AG04449 (cell line): ENCODE data around the gene MICB.

Experiments
- CTCF ChIA-PET: fragments of 350-600 bp; formaldehyde crosslinking; extraction: SDS; loops from one replicate; lab custom pipeline; 2021; ENCODE audit warnings: antibody characterized with exemption; lab: Yijun Ruan, JAX
- POLR2A ChIA-PET: fragments of 400-600, 350-600 bp; formaldehyde crosslinking; extraction: SDS; loops from one replicate; lab custom pipeline; 2020; ENCODE audit warnings: antibody characterized with exemption, inconsistent platforms; lab: Yijun Ruan, JAX
- DNase-seq: peaks from one replicate; pipeline ENCODE4 v3.0.0-alpha.2; 2010; ENCODE audit warnings: low read depth, low spot score
- H3K4me3 ChIP-seq: 2 replicates; pipeline ENCODE4 v1.5.1; 2011; ENCODE audit warnings: low read depth, mild to moderate bottlenecking, control low read depth, low read length
- CTCF ChIP-seq: IDR thresholded peaks from one replicate; pipeline ENCODE4 v1.5.1; 2011; ENCODE audit warnings: mild to moderate bottlenecking, moderate library complexity, low read length, control low read depth, inconsistent platforms; ENCODE audit not compliant: insufficient read depth; ENCODE audit errors: missing control alignments

MICB gene

GRCh38 chr6:31466466-31466865, 31.5 kb upstream of the MICB start:
- no peak for DNase-seq
- no peak overlapping the region for H3K4me3 ChIP-seq
- POLR2A ChIA-PET, result no interaction called here
- CTCF ChIA-PET, result no interaction called here
- no peak for TF ChIP-seq CTCF

GRCh38 chr6:31467151-31467550, 30.8 kb upstream of the MICB start:
- ChIA-PET CTCF (no interaction called here), POLR2A (no interaction called here)
- H3K4me3 ChIP-seq, result no peak overlapping the region
- no peak for TF ChIP-seq CTCF
- no peak for DNase-seq

GRCh38 chr6:31468311-31468710, 29.6 kb upstream of the MICB start:
- CTCF ChIA-PET, result interaction anchor here (1.3 to 1.5 kb wide), 2 partner anchors 9 to 26 kb away, joined by 3 to 4 read pairs; no protein-coding TSS in a partner anchor
- TF ChIP-seq CTCF, result no peak
- no peak overlapping the region for H3K4me3 ChIP-seq
- no peak for DNase-seq
- POLR2A ChIA-PET, result no interaction called here

- no peak for TF ChIP-seq CTCF
Observed at GRCh38 chr6:31470801-31471200, 27.1 kb upstream of the MICB start.

GRCh38 chr6:31471711-31472110, 26.2 kb upstream of the MICB start:
- H3K4me3 ChIP-seq, result no peak overlapping the region
- ChIA-PET CTCF (interaction anchor here (1.0 to 1.7 kb wide), 3 partner anchors 30 to 73 kb away, joined by 3 to 5 read pairs (median 3); no protein-coding TSS in a partner anchor), POLR2A (no interaction called here)
- no peak for TF ChIP-seq CTCF
- DNase-seq, result no peak

More at GRCh38 chr6:31470801-31471200, 27.1 kb upstream of the MICB start:
- ChIA-PET POLR2A (no interaction called here), CTCF (interaction anchor here (1.0 to 1.4 kb wide), 2 partner anchors 18 to 29 kb away, joined by 3 read pairs; no protein-coding TSS in a partner anchor)
- H3K4me3 ChIP-seq, result no peak overlapping the region
- no peak for DNase-seq

- POLR2A ChIA-PET, result no interaction called here
- no peak overlapping the region for H3K4me3 ChIP-seq
- no peak for TF ChIP-seq CTCF
- CTCF ChIA-PET, result interaction anchor here (1.1 to 1.7 kb wide), 2 partner anchors 71 to 74 kb away, joined by 3 to 5 read pairs; no protein-coding TSS in a partner anchor
- no peak for DNase-seq
Observed at GRCh38 chr6:31472259-31472658, 25.7 kb upstream of the MICB start.
